ENCODE measurements around the gene ZNF12. TPM values are rescaled to one million over a fixed set of nuclear protein-coding genes. Genes with fewer than 3 reads are reported as not detected.

The ZNF12 gene
- total and polyA plus RNA-seq, 10 donors: 9.7 to 43.2 (median 29.8) TPM

GRCh38 chr7:6708304-6708703 is 1.6 kb upstream of the ZNF12 start:
- WGBS, 5 donors: 94 to 100% (median 95%) methylated on average over 3 of the region's 3 CpGs
- Histone ChIP-seq H3K36me3 (peaks cover 0 to 22% (median 16%) of the 10 kb centered on the region in 6 donors), H3K27ac (no peak overlapping the region), H3K4me1 (peaks cover 9 to 39% (median 35%) of the 10 kb centered on the region in 6 donors), H3K27me3 (replicated peaks in 1 of 7) (peaks cover 0 to 7% (median 0%) of the 10 kb centered on the region in 7 donors), H3K4me3 (no peak overlapping the region), H3K9me3 (peaks cover 0 to 10% (median 0%) of the 10 kb centered on the region in 8 donors)
- TF ChIP-seq CTCF (IDR thresholded peaks at IDR 0.05 in 8 of 11, conservative IDR thresholded peaks at IDR 0.05 in 3 of 11): no peak
- no peak for TF ChIP-seq POLR2AphosphoS5 (IDR thresholded peaks at IDR 0.05)
- TF ChIP-seq POLR2A (IDR thresholded peaks at IDR 0.05): no peak
- no peak for DNase-seq
- intact Hi-C loops (cut with DNase I; ENCODE audit: low total_unique reads): no loop called here

- no peak for TF ChIP-seq POLR2AphosphoS5 (IDR thresholded peaks at IDR 0.05)
- no peak for TF ChIP-seq POLR2A (IDR thresholded peaks at IDR 0.05)
- TF ChIP-seq CTCF (IDR thresholded peaks at IDR 0.05 in 8 of 11, conservative IDR thresholded peaks at IDR 0.05 in 3 of 11): no peak
- DNase-seq: peak; percentile 91
- 0 to 1% (median 0%) methylated on average over 14 to 47 of the region's 47 CpGs for WGBS, 5 donors
Observed at GRCh38 chr7:6705959-6706665, 635 bp downstream of the ZNF12 start.

GRCh38 chr7:6701860-6702259 is 4.9 kb downstream of the ZNF12 start:
- intact Hi-C loops (cut with DNase I; ENCODE audit: low total_unique reads): no loop called here
- H3K4me3 ChIP-seq: no peak overlapping the region
- H3K9me3 ChIP-seq: peaks cover 6 to 66% (median 51%) of the 10 kb centered on the region in 8 donors
- no peak overlapping the region for H3K27ac ChIP-seq
- H3K36me3 ChIP-seq: peaks cover 15 to 80% (median 70%) of the 10 kb centered on the region in 6 donors
- DNase-seq: no peak
- no peaks in the 10 kb centered on the region for H3K27me3 ChIP-seq (replicated peaks in 1 of 7)
- H3K4me1 ChIP-seq: peaks cover 9 to 35% (median 32%) of the 10 kb centered on the region in 6 donors
- no peak for TF ChIP-seq POLR2AphosphoS5 (IDR thresholded peaks at IDR 0.05)
- TF ChIP-seq CTCF (IDR thresholded peaks at IDR 0.05 in 8 of 11, conservative IDR thresholded peaks at IDR 0.05 in 3 of 11): no peak
- TF ChIP-seq POLR2A (IDR thresholded peaks at IDR 0.05): no peak
- WGBS, 5 donors: 87 to 100% (median 97%) methylated on average over 1 of the region's 1 CpG

More at GRCh38 chr7:6705959-6706665, 635 bp downstream of the ZNF12 start:
- peaks cover 0 to 7% (median 0%) of the 10 kb centered on the region in 7 donors for H3K27me3 ChIP-seq (replicated peaks in 1 of 7)
- H3K27ac ChIP-seq: peak overlapping the region; percentile 90 to 97 (median 95)
- H3K4me1 ChIP-seq: peaks cover 9 to 43% (median 39%) of the 10 kb centered on the region in 6 donors
- intact Hi-C loops (cut with DNase I; ENCODE audit: low total_unique reads): no loop called here
- peak overlapping the region; percentile 83 to 91 (median 86) for H3K4me3 ChIP-seq
- H3K9me3 ChIP-seq: peaks cover 0 to 23% (median 9%) of the 10 kb centered on the region in 8 donors
- peaks cover 0 to 38% (median 28%) of the 10 kb centered on the region in 6 donors for H3K36me3 ChIP-seq

- no peak for DNase-seq
- intact Hi-C loops (cut with DNase I; ENCODE audit: low total_unique reads): no loop called here
- H3K9me3 ChIP-seq: peaks cover 6 to 76% (median 61%) of the 10 kb centered on the region in 8 donors
Observed at GRCh38 chr7:6700793-6701192, 6.0 kb downstream of the ZNF12 start.

More at GRCh38 chr7:6700793-6701192, 6.0 kb downstream of the ZNF12 start:
- no peaks in the 10 kb centered on the region for H3K27me3 ChIP-seq (replicated peaks in 1 of 7)
- H3K36me3 ChIP-seq: peaks cover 24 to 91% (median 81%) of the 10 kb centered on the region in 6 donors
- 97 to 99% (median 97%) methylated on average over 5 of the region's 5 CpGs for WGBS, 5 donors
- H3K4me3 ChIP-seq: no peak overlapping the region
- TF ChIP-seq POLR2A (IDR thresholded peaks at IDR 0.05) (no peak), POLR2AphosphoS5 (IDR thresholded peaks at IDR 0.05) (no peak), CTCF (IDR thresholded peaks at IDR 0.05 in 8 of 11, conservative IDR thresholded peaks at IDR 0.05 in 3 of 11) (no peak)
- H3K27ac ChIP-seq: no peak overlapping the region
- peaks cover 9 to 29% (median 28%) of the 10 kb centered on the region in 6 donors for H3K4me1 ChIP-seq

Data from spleen (tissue), 11 donors.